Endothelial cell of umbilical vein (primary cell): ENCODE results near the gene TUBB4B. TPM values are rescaled to one million over a fixed set of nuclear protein-coding genes. Genes with fewer than 3 reads are reported as not detected.

Source experiments
- BruUV-seq: library from RNA; stranded (reverse); fragments of 400-500 nt; replicated peaks from 2 replicates; lab custom pipeline; 2021; lab: Mats Ljungman, UMichigan
- CTCF ChIA-PET: fragments of 300-600, 350-600 bp; sonication (Branson Sonifier 250); formaldehyde crosslinking; loops from one replicate; lab custom pipeline; 2021; ENCODE audit warnings: antibody characterized with exemption, inconsistent platforms; lab: Charles Lee
- POLR2A ChIA-PET: fragments of 300-600, 350-600 bp; sonication (Branson Sonifier 250); formaldehyde crosslinking; loops from one replicate; lab custom pipeline; 2021; ENCODE audit warnings: antibody characterized with exemption, inconsistent platforms; lab: Charles Lee
- DNase-seq: peaks from one replicate; pipeline ENCODE4 v3.0.0-alpha.2; 2011; ENCODE audit warnings: low read depth, low spot score
- FAIRE-seq: peaks from 2 replicates; lab custom pipeline; 2011; peaks lifted over from hg19 to GRCh38; lab: Jason Lieb, UNC
- H2AFZ ChIP-seq: 2 replicates; pipeline ENCODE4 v1.6.0; 2012; ENCODE audit warnings: low read depth, low read length, control low read depth, inconsistent platforms
- H3K27ac ChIP-seq: 2 replicates; pipeline ENCODE4 v1.5.1; 2011; ENCODE audit warnings: low read depth, mild to moderate bottlenecking, control low read depth, low read length, moderate library complexity; ENCODE audit not compliant: insufficient read depth
- H3K27me3 ChIP-seq, 2 experiments: 2 replicates each; pipeline versions ENCODE4 v1.6.0 to v1.6.1; 2011; ENCODE audit warnings: low read length in 2 of 2, mixed read lengths in 1 of 2; ENCODE audit not compliant: control insufficient read depth in 2 of 2, insufficient read depth in 2 of 2
- H3K36me3 ChIP-seq, 2 experiments: 2 replicates in 1 of 2; 3 replicates in 1 of 2; pipeline ENCODE4 v1.5.1; 2011; ENCODE audit warnings: low read length in 2 of 2, mild to moderate bottlenecking in 1 of 2, moderate library complexity in 1 of 2; ENCODE audit not compliant: control insufficient read depth in 2 of 2, insufficient read depth in 2 of 2; ENCODE audit errors: extremely low read depth in 1 of 2
- H3K4me1 ChIP-seq: 3 replicates; pipeline ENCODE4 v1.5.1; 2011; ENCODE audit warnings: mild to moderate bottlenecking, low read length; ENCODE audit not compliant: control insufficient read depth, insufficient read depth; ENCODE audit errors: extremely low read depth
- H3K4me2 ChIP-seq: 2 replicates; pipeline ENCODE4 v1.6.1; 2011; ENCODE audit warnings: low read length, control low read depth, mixed read lengths; ENCODE audit not compliant: insufficient read depth
- H3K4me3 ChIP-seq, 3 experiments: fragments of 200-600 bp in 1 of 3; sonication (generic), shearing (Covaris generic) in 1 of 3; replicated peaks in 1 of 3; 2 replicates each; pipeline ENCODE4 v1.5.1; 2011 to 2016; ENCODE audit warnings: control low read depth in 3 of 3, low read length in 3 of 3, mild to moderate bottlenecking in 2 of 3, inconsistent platforms in 1 of 3, low read depth in 1 of 3, moderate library complexity in 1 of 3; ENCODE audit not compliant: insufficient read depth in 1 of 3
- H3K79me2 ChIP-seq: 2 replicates; pipeline ENCODE4 v1.6.0; 2012; ENCODE audit warnings: low read length, inconsistent platforms; ENCODE audit not compliant: control insufficient read depth, insufficient read depth
- H3K9ac ChIP-seq: replicated peaks from 2 replicates; pipeline ENCODE3; 2011; ENCODE audit warnings: low read length, control low read depth; ENCODE audit not compliant: insufficient read depth; ENCODE audit errors: extremely low read depth
- H3K9me1 ChIP-seq: replicated peaks from 3 replicates; pipeline ENCODE4 v1.6.0; 2011; ENCODE audit warnings: mild to moderate bottlenecking, low read length; ENCODE audit not compliant: control insufficient read depth, insufficient read depth; ENCODE audit errors: extremely low read depth
- H3K9me3 ChIP-seq: replicated peaks from 2 replicates; pipeline ENCODE4 v1.5.1; 2012; ENCODE audit warnings: low read length, inconsistent platforms; ENCODE audit not compliant: control insufficient read depth, insufficient read depth
- H4K20me1 ChIP-seq: replicated peaks from 2 replicates; pipeline ENCODE3; 2011; ENCODE audit warnings: mild to moderate bottlenecking, low read length; ENCODE audit not compliant: control insufficient read depth, insufficient read depth; ENCODE audit errors: extremely low read depth
- CTCF ChIP-seq, 2 donors: IDR thresholded peaks; 1 replicate in 1 of 2; 2 replicates in 1 of 2; pipeline ENCODE4 v1.5.1; 2011; ENCODE audit warnings: low read length in 2 of 2, mild to moderate bottlenecking in 2 of 2, moderate library complexity in 2 of 2, control low read depth in 1 of 2, inconsistent platforms in 1 of 2, low read depth in 1 of 2; ENCODE audit not compliant: insufficient read depth in 1 of 2; ENCODE audit errors: extremely low read depth in 1 of 2
- EZH2 ChIP-seq: IDR thresholded peaks from 2 replicates; pipeline ENCODE4 v1.6.1; 2012; ENCODE audit warnings: borderline replicate concordance, low read depth, mild to moderate bottlenecking, moderate library complexity, low read length, inconsistent platforms; ENCODE audit not compliant: severe bottlenecking
- GATA2 ChIP-seq: IDR thresholded peaks from 2 replicates; pipeline ENCODE4 v1.7.0; 2011; ENCODE audit warnings: low read depth, mild to moderate bottlenecking, moderate library complexity, mixed read lengths, low read length; ENCODE audit not compliant: insufficient read length, insufficient read depth
- JUN ChIP-seq: IDR thresholded peaks from 2 replicates; pipeline ENCODE4 v1.6.1; 2011; ENCODE audit warnings: borderline replicate concordance, low read depth; ENCODE audit not compliant: insufficient read length, insufficient read depth
- MAX ChIP-seq: IDR thresholded peaks from 2 replicates; pipeline ENCODE4 v1.6.1; 2011; ENCODE audit not compliant: insufficient read depth, insufficient read length
- POLR2A ChIP-seq: IDR thresholded peaks from 2 replicates; pipeline ENCODE4 v1.6.1; 2012; ENCODE audit warnings: low read depth, mild to moderate bottlenecking, control low read depth, low read length
- POLR2AphosphoS5 ChIP-seq: IDR thresholded peaks from 2 replicates; pipeline ENCODE4 v1.6.1; 2012; ENCODE audit warnings: low read depth, mild to moderate bottlenecking, control low read depth, low read length, moderate library complexity; ENCODE audit not compliant: insufficient read depth
- dilution Hi-C: fragments of 300-500 bp; cut with MboI; formaldehyde crosslinking; loops from one replicate; pipeline ENCODE4 v1.15.0; 2019; ENCODE audit warnings: low sequenced_read_pairs; ENCODE audit not compliant: extremely low pct_ligation_motif_present
- intact Hi-C: fragments of 100-400 bp; cut with micrococcal nuclease; formaldehyde crosslinking; loops from one replicate; pipeline ENCODE4 v1.10.0; 2022
- polyA plus RNA-seq, 4 experiments: library from polyadenylated mRNA; depleted of rRNA in 3 of 4; stranded (reverse) in 3 of 4; unstranded in 1 of 4; fragments of >200 nt; gene quantifications; 2 replicates each; pipeline versions ENCODE4 v1.2.1 to v1.2.3, GENCODE V29; 2011 to 2012; ENCODE audit warnings: missing spikeins in 1 of 4
- total RNA-seq: library from RNA; stranded (reverse); gene quantifications from 2 replicates; pipeline ENCODE4 v1.2.3, GENCODE V29; 2021

TUBB4B gene
- total and polyA plus RNA-seq, 2 donors (not counting 3 experiments of a cell fraction or from before 2014, with no cell fraction given), result 418 to 558 TPM

- DNase-seq (peak; percentile 75), FAIRE-seq (peak; percentile 78)
- Histone ChIP-seq H3K4me1 (peaks cover 14% of the 10 kb centered on the region), H3K9ac (peak within 1 kb of the TSS; percentile 65), H3K27ac (no peak within 1 kb of the TSS), H3K27me3 (no peaks in the 10 kb centered on the region), H3K9me3 (no peaks in the 10 kb centered on the region), H2AFZ (peak within 1 kb of the TSS; percentile 97), H3K79me2 (peaks cover 18% of the 10 kb centered on the region), H3K9me1 (no peaks in the 10 kb centered on the region), H3K4me2 (peak within 1 kb of the TSS; percentile 83), H4K20me1 (no peaks in the 10 kb centered on the region), H3K36me3 (peaks cover 2 to 5% of the 10 kb centered on the region in 2 experiments), H3K4me3 (peak within 1 kb of the TSS; percentile 41 to 94 (median 41))
- ChIA-PET POLR2A (interaction anchor here (0.5 to 4.9 kb wide), 2 partner anchors 12 to 230 kb away, joined by 3 to 66 read pairs; partner anchors contain the start of gene TUBB4B), CTCF (interaction anchor here (0.8 to 4.4 kb wide), 9 partner anchors 10 to 168 kb away, joined by 3 to 31 read pairs (median 6); partner anchors contain the start of genes EXD3, NOXA1, RNF224 and TOR4A)
- intact Hi-C loops (loop anchor here (1.0 to 2.0 kb wide), 3 partner anchors 14 to 22 kb away; partner anchors contain the start of gene TOR4A), dilution Hi-C loops (no loop called here)
- TF ChIP-seq MAX (no peak), EZH2 (no peak), CTCF (IDR thresholded peaks at IDR 0.05; ENCODE audit: extremely low read depth in 1 of 2, insufficient read depth in 1 of 2, low read depth in 1 of 2, low read length in 2 of 2) (no peak), GATA2 (no peak), POLR2AphosphoS5 (peak; percentile 85), JUN (no peak), POLR2A (peak; percentile 85)
- no TSS peak for BruUV-seq
Measured at GRCh38 chr9:137254624-137255447, 13.7 kb downstream of the TUBB4B start, which contains the start of gene NELFB. Gene NELFB, plus strand, starts transcription at chr9:137255327.
